Measurements from ENCODE around the gene NFATC2. TPM values are rescaled to one million over a fixed set of nuclear protein-coding genes. Genes with fewer than 3 reads are reported as not detected.

NFATC2 gene
- total and polyA plus RNA-seq, 2 experiments from 2014 or later = 0.52 to 0.59 TPM

DNA sequence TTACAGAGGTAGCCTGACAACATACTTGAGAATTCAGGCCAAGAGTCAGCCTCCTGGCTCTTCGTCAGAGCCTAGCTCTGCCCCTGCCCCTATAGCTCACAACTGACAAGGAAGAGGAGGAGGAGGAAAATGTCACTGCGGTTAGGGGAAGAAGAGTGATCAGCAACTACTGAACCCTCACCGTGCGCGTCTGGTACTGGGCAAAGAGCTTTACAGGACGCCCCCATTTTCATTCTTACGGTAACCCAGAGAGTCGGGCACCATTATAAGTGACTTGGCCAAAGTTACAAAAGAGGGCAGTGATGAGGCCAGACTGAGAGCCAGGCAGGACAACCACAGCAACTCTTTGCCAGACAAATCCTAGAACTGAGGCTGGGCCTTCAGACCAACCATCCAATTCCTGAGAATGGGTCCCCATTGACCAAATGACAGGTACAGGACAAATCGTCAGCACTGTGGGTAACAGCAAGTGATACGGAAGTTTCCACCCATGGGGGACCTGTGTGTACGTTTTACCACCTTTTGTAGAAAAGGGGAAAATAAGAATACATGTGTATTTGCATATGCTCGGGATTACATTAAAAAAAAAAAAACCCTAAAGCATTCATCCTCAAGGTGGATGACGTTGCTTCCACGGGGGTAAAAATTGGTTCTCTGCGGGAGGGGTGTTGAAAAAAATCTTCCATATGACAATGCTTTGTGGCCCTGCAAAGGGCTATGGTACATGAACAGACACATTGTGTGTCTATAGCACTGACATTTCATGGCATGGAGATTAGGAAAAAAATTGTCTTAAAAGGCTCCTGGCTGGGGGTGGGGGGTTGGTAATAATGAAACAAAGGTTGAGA lies 118.0 kb downstream of the NFATC2 start:
- Histone ChIP-seq H3F3A (replicated peaks; ENCODE audit: low read depth) (no peaks in the 10 kb centered on the region), H3K4me3 (no peak overlapping the region), H3K79me2 (replicated peaks; ENCODE audit: insufficient read depth) (no peaks in the 10 kb centered on the region), H3K4me1 (ENCODE audit: insufficient read depth) (peaks cover 23% of the 10 kb centered on the region), H3K4me2 (peak overlapping the region; percentile 35; the same call in 1 of the 2 replicates), H3K36me3 (ENCODE audit: insufficient read depth) (no peaks in the 10 kb centered on the region), H2AFZ (no peak overlapping the region), H3K9me2 (ENCODE audit: insufficient read depth) (no peaks in the 10 kb centered on the region), H4K20me1 (replicated peaks; ENCODE audit: insufficient read depth) (no peaks in the 10 kb centered on the region), H3K27me3 (ENCODE audit: insufficient read depth) (no peaks in the 10 kb centered on the region), H3K27ac (ENCODE audit: low read depth) (no peak overlapping the region)
- TF ChIP-seq STAT1 (IDR thresholded peaks at IDR 0.05; ENCODE audit: unreplicated experiment) = no peak
- TF ChIP-seq NANOG (IDR thresholded peaks at IDR 0.05; ENCODE audit: borderline replicate concordance) = no peak
- TF ChIP-seq EZH2 (IDR thresholded peaks at IDR 0.05; ENCODE audit: low read depth, unreplicated experiment) = no peak
- TF ChIP-seq, protein P1, sequence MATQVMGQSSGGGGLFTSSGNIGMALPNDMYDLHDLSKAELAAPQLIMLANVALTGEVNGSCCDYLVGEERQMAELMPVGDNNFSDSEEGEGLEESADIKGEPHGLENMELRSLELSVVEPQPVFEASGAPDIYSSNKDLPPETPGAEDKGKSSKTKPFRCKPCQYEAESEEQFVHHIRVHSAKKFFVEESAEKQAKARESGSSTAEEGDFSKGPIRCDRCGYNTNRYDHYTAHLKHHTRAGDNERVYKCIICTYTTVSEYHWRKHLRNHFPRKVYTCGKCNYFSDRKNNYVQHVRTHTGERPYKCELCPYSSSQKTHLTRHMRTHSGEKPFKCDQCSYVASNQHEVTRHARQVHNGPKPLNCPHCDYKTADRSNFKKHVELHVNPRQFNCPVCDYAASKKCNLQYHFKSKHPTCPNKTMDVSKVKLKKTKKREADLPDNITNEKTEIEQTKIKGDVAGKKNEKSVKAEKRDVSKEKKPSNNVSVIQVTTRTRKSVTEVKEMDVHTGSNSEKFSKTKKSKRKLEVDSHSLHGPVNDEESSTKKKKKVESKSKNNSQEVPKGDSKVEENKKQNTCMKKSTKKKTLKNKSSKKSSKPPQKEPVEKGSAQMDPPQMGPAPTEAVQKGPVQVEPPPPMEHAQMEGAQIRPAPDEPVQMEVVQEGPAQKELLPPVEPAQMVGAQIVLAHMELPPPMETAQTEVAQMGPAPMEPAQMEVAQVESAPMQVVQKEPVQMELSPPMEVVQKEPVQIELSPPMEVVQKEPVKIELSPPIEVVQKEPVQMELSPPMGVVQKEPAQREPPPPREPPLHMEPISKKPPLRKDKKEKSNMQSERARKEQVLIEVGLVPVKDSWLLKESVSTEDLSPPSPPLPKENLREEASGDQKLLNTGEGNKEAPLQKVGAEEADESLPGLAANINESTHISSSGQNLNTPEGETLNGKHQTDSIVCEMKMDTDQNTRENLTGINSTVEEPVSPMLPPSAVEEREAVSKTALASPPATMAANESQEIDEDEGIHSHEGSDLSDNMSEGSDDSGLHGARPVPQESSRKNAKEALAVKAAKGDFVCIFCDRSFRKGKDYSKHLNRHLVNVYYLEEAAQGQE (IDR thresholded peaks at IDR 0.05; ENCODE audit: unreplicated experiment) = no peak
- no peak for TF ChIP-seq EZH2phosphoT487 (IDR thresholded peaks at IDR 0.05; ENCODE audit: unreplicated experiment)
- no peak for TF ChIP-seq CREB1 (CRISPR knock-in tag; IDR thresholded peaks at IDR 0.05; ENCODE audit: low read depth)
- TF ChIP-seq, protein P2, sequence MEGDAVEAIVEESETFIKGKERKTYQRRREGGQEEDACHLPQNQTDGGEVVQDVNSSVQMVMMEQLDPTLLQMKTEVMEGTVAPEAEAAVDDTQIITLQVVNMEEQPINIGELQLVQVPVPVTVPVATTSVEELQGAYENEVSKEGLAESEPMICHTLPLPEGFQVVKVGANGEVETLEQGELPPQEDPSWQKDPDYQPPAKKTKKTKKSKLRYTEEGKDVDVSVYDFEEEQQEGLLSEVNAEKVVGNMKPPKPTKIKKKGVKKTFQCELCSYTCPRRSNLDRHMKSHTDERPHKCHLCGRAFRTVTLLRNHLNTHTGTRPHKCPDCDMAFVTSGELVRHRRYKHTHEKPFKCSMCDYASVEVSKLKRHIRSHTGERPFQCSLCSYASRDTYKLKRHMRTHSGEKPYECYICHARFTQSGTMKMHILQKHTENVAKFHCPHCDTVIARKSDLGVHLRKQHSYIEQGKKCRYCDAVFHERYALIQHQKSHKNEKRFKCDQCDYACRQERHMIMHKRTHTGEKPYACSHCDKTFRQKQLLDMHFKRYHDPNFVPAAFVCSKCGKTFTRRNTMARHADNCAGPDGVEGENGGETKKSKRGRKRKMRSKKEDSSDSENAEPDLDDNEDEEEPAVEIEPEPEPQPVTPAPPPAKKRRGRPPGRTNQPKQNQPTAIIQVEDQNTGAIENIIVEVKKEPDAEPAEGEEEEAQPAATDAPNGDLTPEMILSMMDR (conservative IDR thresholded peaks at IDR 0.05; ENCODE audit: low read depth in 2 of 2) = no peak
- TF ChIP-seq ZNF114 (CRISPR knock-in tag; IDR thresholded peaks at IDR 0.05) = no peak
- ATAC-seq (peak; percentile 13; the same call in 2 of the 3 replicates), DNase-seq (ENCODE audit: low spot score) (no peak)
- H3K9me3 Mint-ChIP-seq = no peaks in the 10 kb centered on the region
- H3K4me3 Mint-ChIP-seq = no peak overlapping the region
- H3K27me3 Mint-ChIP-seq (ENCODE audit: insufficient read depth, low read depth, poor library complexity) = peaks cover 8% of the 10 kb centered on the region
- no peaks in the 10 kb centered on the region for H3K36me3 Mint-ChIP-seq (ENCODE audit: low read depth)
- no peak overlapping the region for H3K27ac Mint-ChIP-seq
- H3K4me1 Mint-ChIP-seq = peaks cover 37% of the 10 kb centered on the region

DNA sequence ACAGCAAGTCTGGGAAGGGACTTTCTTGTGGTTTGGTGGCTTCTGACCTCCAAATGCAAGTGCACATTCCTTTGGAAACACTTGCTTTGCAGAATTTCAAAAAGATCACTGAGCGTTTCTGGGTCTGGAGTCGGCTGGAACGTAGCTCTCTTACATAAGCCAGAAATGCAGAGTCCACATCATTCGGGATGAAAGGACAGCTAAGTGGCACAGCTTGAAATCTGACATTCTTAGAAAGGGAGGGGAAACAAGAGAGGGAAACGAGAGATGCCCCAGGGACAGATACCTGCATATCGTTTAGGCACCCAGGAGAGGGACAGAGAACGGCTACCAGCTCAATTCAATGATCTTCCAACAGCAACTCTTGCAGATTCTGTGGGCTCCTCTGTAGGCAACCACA lies 118.7 kb downstream of the NFATC2 start:
- Histone ChIP-seq H3K36me3 (ENCODE audit: insufficient read depth) (no peaks in the 10 kb centered on the region), H3K4me2 (peak overlapping the region; percentile 35; the same call in 1 of the 2 replicates), H3K9me2 (ENCODE audit: insufficient read depth) (no peaks in the 10 kb centered on the region), H3K27ac (ENCODE audit: low read depth) (no peak overlapping the region), H4K20me1 (replicated peaks; ENCODE audit: insufficient read depth) (no peaks in the 10 kb centered on the region), H3K4me1 (ENCODE audit: insufficient read depth) (peaks cover 23% of the 10 kb centered on the region), H2AFZ (no peak overlapping the region), H3K79me2 (replicated peaks; ENCODE audit: insufficient read depth) (no peaks in the 10 kb centered on the region), H3F3A (replicated peaks; ENCODE audit: low read depth) (no peaks in the 10 kb centered on the region), H3K4me3 (no peak overlapping the region), H3K27me3 (ENCODE audit: insufficient read depth) (no peaks in the 10 kb centered on the region)
- Mint-ChIP-seq H3K27me3 (ENCODE audit: insufficient read depth, low read depth, poor library complexity) (peaks cover 8% of the 10 kb centered on the region), H3K27ac (peak overlapping the region; percentile 27; the same call in 1 of the 2 replicates), H3K36me3 (ENCODE audit: low read depth) (no peaks in the 10 kb centered on the region), H3K9me3 (no peaks in the 10 kb centered on the region), H3K4me3 (no peak overlapping the region), H3K4me1 (peaks cover 37% of the 10 kb centered on the region)
- peak; percentile 85 for ATAC-seq
- peak; percentile 85 for DNase-seq (ENCODE audit: low spot score)
- TF ChIP-seq NANOG (IDR thresholded peaks at IDR 0.05; ENCODE audit: borderline replicate concordance) (peak; percentile 50; the same call in 1 of the 2 replicates), EZH2 (IDR thresholded peaks at IDR 0.05; ENCODE audit: low read depth, unreplicated experiment) (no peak), CREB1 (CRISPR knock-in tag; IDR thresholded peaks at IDR 0.05; ENCODE audit: low read depth) (peak; percentile 27; the same call in 1 of the 2 replicates)
